Measurements from ENCODE around the gene MIF4GD. TPM values are rescaled to one million over a fixed set of nuclear protein-coding genes. Genes with fewer than 3 reads are reported as not detected.

The MIF4GD gene
- total and polyA plus RNA-seq, 9 of the 15 experiments (the other 6 are each of a cell fraction or from before 2014, with no cell fraction given) = 11.8 to 63.8 (median 28.1) TPM

GRCh38 chr17:75289115-75289831, 18.2 kb upstream of the MIF4GD start, which contains the start of gene SLC25A19 (continued):
- TF ChIP-seq ZBTB33 (CRISPR knock-in tag; IDR thresholded peaks at IDR 0.05) (no peak), ZFX (CRISPR knock-in tag; IDR thresholded peaks at IDR 0.05) (peak; percentile 66), RFX1 (IDR thresholded peaks at IDR 0.05) (peak; percentile 62), ILF3 (IDR thresholded peaks at IDR 0.05; ENCODE audit: borderline replicate concordance) (no peak), BRD4 (IDR thresholded peaks at IDR 0.05) (no peak), POLR3G (IDR thresholded peaks at IDR 0.05; ENCODE audit: extremely low read depth, insufficient read length, insufficient replicate concordance) (no peak), PRMT5 (CRISPR knock-in tag; IDR thresholded peaks at IDR 0.05) (no peak), PYGO2 (tag; IDR thresholded peaks at IDR 0.05) (no peak), ZNF311 (CRISPR knock-in tag; IDR thresholded peaks at IDR 0.05) (no peak), ARNT (IDR thresholded peaks at IDR 0.05) (no peak; a peak in 1 of 4 replicates), DMBX1 (CRISPR knock-in tag; IDR thresholded peaks at IDR 0.05; ENCODE audit: borderline replicate concordance) (no peak), POLR2A (conservative IDR thresholded peaks at IDR 0.05) (peak; percentile 92), AFF4 (CRISPR knock-in tag; IDR thresholded peaks at IDR 0.05) (peak; percentile 73; the same call in 1 of the 2 replicates), SMARCE1 (IDR thresholded peaks at IDR 0.05) (no peak; the same call in 1 of the 2 replicates), PHB (CRISPR knock-in tag; IDR thresholded peaks at IDR 0.05) (no peak), SRF (CRISPR knock-in tag; IDR thresholded peaks at IDR 0.05) (peak in 1 of 2 experiments; percentile 68; a peak in 2 of 4 replicates), ZNF41 (CRISPR knock-in tag; conservative IDR thresholded peaks at IDR 0.05) (no peak), TCFL5 (CRISPR knock-in tag; conservative IDR thresholded peaks at IDR 0.05) (no peak), ZNF175 (CRISPR knock-in tag; IDR thresholded peaks at IDR 0.05; ENCODE audit: low read depth) (no peak), NFE2L1 (tag; IDR thresholded peaks at IDR 0.05; ENCODE audit: borderline replicate concordance, low read depth) (no peak)

Data from K562 (cell line).